Activated CD8-positive, alpha-beta memory T cell treated with anti-CD3 and anti-CD28 coated beads, Interleukin-2, amount 50 U/mL, for 4 hours (primary cell): ENCODE measurements around the gene DPM1.

Experiments
- DNase-seq: peaks from one replicate; pipeline ENCODE4 v3.0.0-alpha.2; 2020

Gene DPM1

DNA sequence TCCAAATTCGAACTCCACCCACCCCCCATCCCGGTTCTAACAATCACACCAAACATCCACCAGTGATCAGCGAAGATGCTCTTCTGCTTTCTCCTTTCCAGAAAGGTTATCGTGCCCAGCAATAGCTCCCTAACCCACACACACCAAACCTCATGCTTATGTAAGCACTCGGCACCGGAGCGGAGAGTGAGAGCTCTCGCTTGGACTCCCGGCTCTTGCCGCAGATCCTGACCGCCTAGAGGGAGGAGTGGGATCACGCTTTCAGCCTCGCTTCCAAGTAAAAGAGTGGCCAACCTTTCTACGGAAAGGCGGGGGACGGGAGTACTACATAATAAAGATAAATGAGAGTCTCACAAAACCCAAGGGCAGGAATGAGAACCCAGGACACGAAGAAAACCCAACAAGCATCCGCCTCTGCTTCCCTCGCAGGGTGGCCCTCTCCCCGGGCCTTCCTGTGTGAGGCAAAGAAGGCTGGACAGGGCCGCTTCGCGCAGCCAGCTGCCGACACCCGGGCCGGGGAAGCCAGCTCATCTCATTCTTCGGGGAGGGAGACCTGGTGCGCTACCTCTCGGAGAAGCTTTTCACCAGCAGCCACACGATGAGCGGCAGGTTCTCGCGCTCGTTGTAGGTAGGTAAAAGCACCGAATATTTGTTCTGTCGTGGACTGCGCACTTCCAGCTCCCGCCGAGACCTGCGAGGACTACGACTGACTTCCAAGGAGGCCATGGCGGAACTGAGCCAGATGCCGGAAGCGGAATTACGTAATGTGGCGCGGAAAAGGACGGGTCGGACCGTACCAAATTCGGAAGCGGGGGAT lies at the start of gene DPM1:
Gene DPM1 (minus strand): TSS at position 735 of the 817 bp plus-strand sequence. CDS start 9 bp downstream, at position 726.
- DNase-seq = peak; percentile 84

DNA sequence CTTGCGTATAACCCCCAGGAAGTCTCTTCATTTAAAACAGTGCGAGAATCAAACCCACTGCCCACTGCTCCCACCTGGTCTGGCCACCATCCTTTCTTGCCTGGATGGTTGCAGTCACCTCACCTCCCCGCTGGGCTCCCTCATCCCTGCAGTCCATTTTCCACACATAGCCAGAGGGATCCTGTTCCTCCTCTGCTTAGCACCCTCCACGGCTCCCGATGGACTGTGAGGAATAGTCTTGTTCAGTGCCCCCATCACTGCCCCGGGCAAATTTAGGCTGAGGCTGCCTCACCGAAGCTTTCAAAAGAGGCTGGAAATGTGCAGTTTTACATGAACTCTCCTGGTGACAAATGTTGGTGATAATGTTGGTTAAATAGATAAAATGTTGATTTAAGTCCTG lies 46.9 kb upstream of the DPM1 start:
- no peak for DNase-seq

DNA sequence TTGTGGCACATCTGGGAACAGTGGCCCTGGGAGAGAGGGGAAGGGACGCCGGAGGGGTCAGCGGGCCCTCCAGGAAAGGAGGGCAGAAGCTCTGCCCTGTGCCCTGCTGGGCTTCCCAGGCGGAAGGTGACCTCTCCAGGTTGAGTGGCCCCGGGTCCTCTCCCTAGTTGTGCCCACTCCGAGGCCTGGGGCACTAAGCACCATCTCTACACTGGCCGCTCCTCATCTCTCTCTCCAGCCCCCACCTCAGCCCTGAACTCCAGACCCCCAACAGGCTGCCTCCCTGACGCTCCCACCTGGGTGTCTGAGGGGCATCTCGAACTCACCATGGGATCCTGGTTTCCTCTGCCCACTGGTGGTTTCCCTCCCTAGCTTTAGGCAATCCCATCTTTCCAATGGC lies 46.4 kb upstream of the DPM1 start:
- no peak for DNase-seq

DNA sequence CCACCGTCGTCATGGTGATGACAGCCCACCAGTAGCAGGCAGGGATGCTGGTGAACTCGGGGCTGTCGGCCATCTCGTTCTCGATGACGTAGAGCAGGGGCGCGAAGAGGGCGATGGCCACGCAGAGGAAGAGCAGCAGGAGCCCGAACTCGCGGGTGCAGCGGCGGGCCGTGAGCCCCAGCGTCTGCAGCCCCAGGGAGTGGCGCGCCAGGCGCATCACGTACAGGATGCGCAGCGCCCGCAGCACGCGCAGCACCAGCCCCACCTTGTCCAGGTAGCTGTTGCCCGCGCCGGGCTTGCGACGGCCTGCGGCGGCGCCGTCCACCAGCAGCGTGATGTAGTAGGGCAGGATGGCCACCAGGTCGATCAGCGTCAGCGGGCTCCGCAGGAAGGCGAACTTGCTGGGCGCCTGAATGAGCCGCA lies 46.0 kb upstream of the DPM1 start:
- no peak for DNase-seq

DNA sequence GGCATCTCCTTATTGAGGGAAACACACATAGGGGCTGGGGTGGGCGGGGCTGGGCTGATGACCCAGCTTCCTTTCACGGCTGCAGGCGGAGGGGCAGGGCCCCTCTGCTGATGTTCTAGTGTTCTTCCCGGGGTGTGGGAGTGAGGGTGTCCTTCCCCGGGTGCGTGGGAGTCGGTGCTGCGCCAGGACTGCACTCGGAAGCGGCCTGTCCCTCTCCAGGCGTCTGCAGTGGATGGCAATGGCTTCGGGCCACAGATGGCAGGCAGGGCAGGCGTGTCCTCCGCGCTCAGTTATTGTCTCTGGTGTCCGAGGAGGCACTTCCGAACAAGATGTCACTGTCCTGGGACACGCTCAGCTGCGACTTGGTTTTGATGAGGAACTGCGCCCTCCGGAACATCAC lies 45.4 kb upstream of the DPM1 start:
- DNase-seq = no peak

- DNase-seq = no peak
Observed at GRCh38 chr20:51002633-51003032, 44.3 kb upstream of the DPM1 start.

DNA sequence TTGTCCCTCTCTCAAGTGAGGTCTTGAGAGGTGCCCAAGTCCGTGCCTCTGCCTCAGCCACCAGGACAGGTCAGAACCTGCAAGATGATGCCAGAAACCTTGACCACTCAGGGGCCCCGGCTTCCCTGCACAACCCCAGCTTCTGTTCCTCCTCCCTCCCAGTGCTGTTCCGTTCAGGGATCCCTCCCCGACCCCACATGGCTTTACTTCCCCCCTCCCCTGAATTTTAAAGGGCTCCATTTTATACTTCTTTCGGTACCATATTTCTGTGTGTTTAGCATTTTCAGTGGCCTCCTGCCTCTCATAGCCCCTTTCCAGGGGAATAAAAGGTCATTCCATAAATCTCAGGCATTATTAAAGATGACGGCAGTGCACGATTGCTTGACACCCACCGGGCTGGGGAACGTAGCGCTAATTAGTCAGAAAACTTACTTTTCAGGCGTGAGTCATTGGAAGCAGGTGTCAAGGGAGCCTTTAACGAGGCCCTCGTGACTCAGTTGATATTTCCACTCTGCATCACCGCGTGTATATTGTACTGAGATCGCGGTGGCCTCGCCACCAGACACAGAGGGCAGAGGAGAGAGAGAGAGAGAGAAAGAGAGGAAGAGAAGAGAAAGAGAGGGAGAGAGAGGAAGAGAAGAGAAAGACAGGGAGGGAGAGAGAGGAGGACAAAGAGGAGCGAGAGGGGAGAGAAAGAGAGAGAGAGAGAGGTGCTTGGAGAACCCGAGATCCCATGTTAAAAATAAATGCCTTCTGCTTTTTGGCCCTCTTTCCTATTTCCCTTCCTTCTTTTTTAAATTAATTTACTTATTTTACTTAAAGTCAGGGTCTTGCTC lies 43.3 kb upstream of the DPM1 start:
- no peak for DNase-seq

DNA sequence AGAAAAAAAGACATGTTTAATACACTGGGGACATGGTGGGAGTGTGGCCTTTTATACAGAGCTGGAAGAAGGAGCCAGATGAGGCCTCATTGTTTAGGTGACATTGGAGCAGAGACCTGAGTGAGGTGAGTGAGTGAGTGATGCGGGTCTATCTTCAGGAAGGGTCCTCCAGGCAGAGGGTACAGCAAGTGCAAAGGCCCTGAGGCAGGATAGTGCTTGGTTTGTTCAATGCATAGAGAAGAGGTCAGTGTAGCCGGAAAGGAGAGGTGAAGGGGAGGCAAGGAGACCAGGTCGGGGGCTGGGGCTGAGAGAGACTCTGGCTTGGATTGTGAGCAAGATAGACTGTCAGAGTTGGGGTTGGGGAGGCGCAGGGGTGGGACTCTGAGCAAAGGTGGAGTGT lies 41.0 kb upstream of the DPM1 start:
- DNase-seq = no peak

DNA sequence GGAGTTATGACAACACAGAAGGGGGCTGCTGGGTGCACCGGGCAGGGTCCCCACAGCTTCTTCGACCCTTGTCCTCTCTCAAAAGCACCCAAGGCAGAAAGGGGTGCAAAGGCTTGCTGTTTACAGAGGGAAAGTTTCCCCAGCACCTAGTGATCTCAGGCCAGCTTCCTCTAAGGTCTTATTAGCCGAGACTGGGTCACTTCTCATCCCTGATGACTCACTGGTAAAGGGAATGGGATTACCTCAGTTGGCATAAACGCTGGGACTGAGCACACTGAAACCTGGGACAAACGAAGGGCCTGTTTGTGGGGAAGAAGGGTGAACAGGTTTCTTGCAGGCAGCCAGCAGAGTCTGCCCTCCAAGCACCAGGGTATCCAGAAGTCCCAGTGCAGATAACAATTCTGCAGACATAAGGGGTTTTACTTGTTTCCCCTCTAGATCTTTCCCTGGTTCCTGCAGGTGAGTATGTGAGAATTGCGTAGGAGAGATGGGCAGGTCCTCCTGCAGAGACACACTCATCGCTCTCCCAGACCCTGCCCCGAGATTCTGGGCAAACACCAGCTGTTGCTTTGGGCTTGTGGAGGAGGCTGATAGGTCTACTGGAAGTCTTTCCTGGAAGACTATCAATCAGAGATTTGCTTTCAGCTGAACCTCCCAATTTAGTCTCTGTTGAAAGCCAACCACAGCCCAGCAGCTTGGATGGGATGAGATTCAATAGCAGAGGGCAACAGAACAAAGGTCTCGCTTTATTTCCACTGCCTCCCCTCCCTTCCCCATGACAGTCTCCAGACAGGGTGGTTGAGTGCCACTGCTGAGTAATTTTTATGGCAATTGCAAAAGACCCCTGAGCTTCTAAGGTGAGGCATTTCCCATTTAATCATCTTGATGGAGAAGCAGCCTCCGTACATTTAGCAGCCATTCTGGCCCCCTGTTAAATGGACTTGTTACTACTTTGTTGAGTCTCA lies 38.9 kb upstream of the DPM1 start:
- no peak for DNase-seq

DNA sequence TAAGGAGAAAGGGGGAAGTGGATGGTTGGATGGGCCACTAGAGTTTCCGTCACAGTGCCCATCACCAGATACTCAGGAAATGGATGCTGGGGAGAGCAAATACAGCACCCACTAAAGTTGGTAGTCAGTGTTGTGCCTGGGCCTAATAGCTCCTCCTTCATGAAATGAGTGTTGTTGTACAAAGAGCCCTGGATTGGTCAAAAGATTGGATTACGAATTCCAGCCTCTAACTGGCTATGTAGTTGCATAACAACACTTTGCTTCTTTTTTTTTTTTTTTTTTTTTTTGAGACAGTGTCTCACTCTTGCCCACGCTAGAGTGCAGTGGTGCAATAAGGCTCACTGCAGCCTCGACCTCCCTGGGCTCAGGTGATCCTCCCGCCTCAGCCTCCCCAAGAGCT lies 37.2 kb upstream of the DPM1 start:
- DNase-seq = no peak

- DNase-seq = no peak
Observed at GRCh38 chr20:50993876-50994275, 35.5 kb upstream of the DPM1 start.

GRCh38 chr20:50992733-50993457 lies 34.6 kb upstream of the DPM1 start:
- DNase-seq = no peak

GRCh38 chr20:50992336-50992732 lies 34.0 kb upstream of the DPM1 start:
- DNase-seq = no peak

- DNase-seq = no peak
Observed at GRCh38 chr20:50991076-50991475, 32.7 kb upstream of the DPM1 start.

GRCh38 chr20:50987493-50988210 lies 29.3 kb upstream of the DPM1 start:
- peak; percentile 54 for DNase-seq

DNA sequence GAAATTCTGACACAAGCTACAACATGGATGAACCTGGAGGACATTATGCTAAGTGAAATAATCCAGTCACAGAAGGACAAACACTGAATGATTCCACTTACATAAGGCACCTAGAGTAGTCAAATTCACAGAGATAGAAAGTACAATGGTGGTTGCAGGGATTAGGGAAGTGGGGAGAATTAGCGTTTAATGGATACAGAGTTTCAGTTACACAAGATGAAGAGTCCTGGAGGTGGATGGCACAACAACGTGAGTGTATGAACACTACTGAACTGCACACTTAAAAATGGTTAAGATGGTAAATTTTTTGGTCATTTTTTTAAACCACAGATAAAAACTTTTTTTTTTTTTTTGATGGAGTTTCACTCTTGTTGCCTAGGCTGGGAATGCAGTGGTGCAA lies 25.0 kb upstream of the DPM1 start:
- DNase-seq = no peak

GRCh38 chr20:50982363-50982762 lies 24.0 kb upstream of the DPM1 start:
- DNase-seq = no peak

GRCh38 chr20:50981714-50982048 lies 23.3 kb upstream of the DPM1 start:
- DNase-seq = no peak

DNA sequence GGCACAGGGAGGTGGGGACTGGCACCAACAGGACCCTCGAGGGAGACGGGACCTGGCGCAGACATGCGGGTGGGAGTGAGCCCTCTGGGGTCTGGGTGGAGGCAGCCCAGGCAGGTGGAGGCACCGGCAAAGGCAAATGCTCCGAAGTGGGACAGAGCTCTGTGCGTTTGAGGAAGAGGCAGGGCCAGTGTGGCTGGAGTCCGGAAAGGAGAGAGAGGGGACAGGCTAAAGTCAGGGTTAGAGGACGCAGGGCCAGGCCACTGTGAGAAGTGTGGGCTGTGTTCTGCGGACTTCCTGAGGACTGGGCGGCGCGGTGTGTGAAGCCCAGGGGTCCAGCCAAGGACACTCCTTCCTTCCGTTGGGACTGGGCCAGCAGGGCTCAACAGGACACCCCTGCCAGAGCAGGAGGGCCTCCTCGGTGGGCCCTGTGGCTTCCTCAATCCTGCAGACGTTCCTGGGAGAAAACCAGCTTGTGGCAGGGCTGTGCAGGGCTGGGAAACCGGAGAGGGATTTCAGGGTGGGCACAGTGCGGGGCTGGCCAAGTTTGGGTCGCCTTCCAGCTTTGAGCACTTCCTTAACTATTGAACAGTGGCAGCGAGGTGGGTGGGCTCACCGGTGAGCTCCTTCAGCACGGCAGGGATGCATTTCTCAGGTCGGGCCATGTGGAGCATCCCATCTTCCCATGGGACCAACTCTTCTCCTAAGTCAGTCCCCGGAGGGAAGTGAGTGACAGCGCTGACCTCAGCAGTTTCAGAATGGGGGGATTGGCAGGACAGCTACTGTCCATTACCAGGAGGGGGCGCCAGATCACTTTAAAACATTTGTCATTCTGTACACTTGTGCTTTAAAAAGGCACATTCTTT lies 22.8 kb upstream of the DPM1 start:
- peak; percentile 71 for DNase-seq

GRCh38 chr20:50980071-50980681 lies 21.8 kb upstream of the DPM1 start:
- DNase-seq = no peak
